ENCODE data around the gene JAK3. TPM values are rescaled to one million over a fixed set of nuclear protein-coding genes. Genes with fewer than 3 reads are reported as not detected.

JAK3 gene
- total and polyA plus RNA-seq, 2 of the 13 experiments (the other 11 are each of a cell fraction or from before 2014, with no cell fraction given), result 3.4 to 18.6 TPM

DNA sequence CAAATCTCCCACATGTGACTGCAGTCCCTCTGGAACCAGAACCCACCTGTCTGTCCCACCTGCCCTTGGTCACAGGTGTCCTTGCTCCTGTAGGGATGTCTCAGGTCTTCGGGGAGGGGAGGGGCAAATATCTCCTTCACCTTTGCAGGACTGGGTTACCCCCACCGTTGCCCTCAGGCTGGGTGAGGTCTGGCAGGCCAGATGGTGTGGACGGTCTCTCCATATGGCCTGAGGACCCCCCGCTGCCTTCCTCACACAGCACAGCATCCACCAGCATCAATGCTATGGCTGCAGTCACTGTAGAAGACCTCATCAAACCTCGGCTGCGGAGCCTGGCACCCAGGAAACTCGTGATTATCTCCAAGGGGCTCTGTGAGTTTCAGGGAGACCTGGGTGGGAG lies 33.9 kb upstream of the JAK3 start:
- Histone ChIP-seq H2AFZ (ENCODE audit: low read length) (no peak overlapping the region), H3K4me2 (ENCODE audit: low read depth, low read length) (no peak overlapping the region), H3K4me3 (replicated peaks in 1 of 3; ENCODE audit: insufficient read depth in 1 of 3, low read depth in 2 of 3, low read length in 3 of 3) (no peak overlapping the region), H3K27me3 (ENCODE audit: control insufficient read depth in 1 of 2, insufficient read depth in 2 of 2, low read length in 2 of 2) (peaks cover 6 to 7% of the 10 kb centered on the region in 2 experiments; a peak in 3 of 5 replicates), H4K20me1 (ENCODE audit: insufficient read depth, low read length) (no peaks in the 10 kb centered on the region), H3K9ac (ENCODE audit: insufficient read depth, low read depth, low read length) (no peak overlapping the region), H3K27ac (ENCODE audit: extremely low read length, insufficient read depth, low read length) (no peak overlapping the region), H3K36me3 (replicated peaks in 1 of 2; ENCODE audit: control insufficient read depth in 1 of 2, insufficient read depth in 2 of 2, low read length in 2 of 2) (no peaks in the 10 kb centered on the region), H3K9me3 (ENCODE audit: low read length) (no peaks in the 10 kb centered on the region), H3K4me1 (ENCODE audit: insufficient read depth, low read length) (no peaks in the 10 kb centered on the region), H3K79me2 (ENCODE audit: insufficient read depth, low read length) (no peaks in the 10 kb centered on the region)
- ChIA-PET POLR2A (no interaction called here), CTCF (ENCODE audit: low intra/inter-chr PET ratio, low total read pairs) (no interaction called here)
- intact Hi-C loops (cut with micrococcal nuclease; ENCODE audit: unreplicated experiment), result no loop called here
- WGBS (ENCODE audit: low lambda C conversion rate), result no CpG with 5 or more reads among the region's 7 CpGs
- in situ Hi-C loops (cut with HindIII; ENCODE audit: extremely low pct_ligation_motif_present, low pct_unique_long_range_greater_than_20kb), result no loop called here
- TF ChIP-seq ZNF557 (CRISPR knock-in tag; IDR thresholded peaks at IDR 0.05), result no peak
- no peak for ATAC-seq
- DNase-seq (ENCODE audit: low spot score), result no peak
- FAIRE-seq, result no peak
- BruUV-seq (replicated peaks), result no TSS peak

DNA sequence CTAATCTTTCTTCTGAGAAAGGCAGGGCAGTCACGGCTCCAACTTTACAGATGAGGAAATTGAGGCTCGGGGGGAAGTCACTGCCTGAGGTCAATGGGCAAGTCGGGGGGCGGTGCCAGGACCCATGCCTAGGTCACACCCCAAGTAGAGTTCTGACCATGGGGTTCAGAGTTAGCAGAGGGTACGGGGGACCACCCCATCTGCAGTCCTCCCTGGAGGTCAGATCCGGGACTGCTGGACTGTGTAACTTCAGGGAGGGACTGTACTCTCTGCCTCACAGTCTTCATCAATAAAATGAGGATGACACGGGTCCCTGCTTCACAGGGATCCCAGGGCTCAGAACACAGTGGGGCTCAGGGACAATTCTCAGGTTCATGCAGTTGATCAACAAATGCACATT lies 31.7 kb upstream of the JAK3 start:
- DNase-seq (ENCODE audit: low spot score), result no peak
- Histone ChIP-seq H3K79me2 (ENCODE audit: insufficient read depth, low read length) (no peaks in the 10 kb centered on the region), H2AFZ (ENCODE audit: low read length) (no peak overlapping the region), H3K27me3 (ENCODE audit: control insufficient read depth in 1 of 2, insufficient read depth in 2 of 2, low read length in 2 of 2) (peaks cover 6 to 12% of the 10 kb centered on the region in 2 experiments; a peak in 4 of 5 replicates), H3K36me3 (replicated peaks in 1 of 2; ENCODE audit: control insufficient read depth in 1 of 2, insufficient read depth in 2 of 2, low read length in 2 of 2) (no peaks in the 10 kb centered on the region), H4K20me1 (ENCODE audit: insufficient read depth, low read length) (no peaks in the 10 kb centered on the region), H3K4me2 (ENCODE audit: low read depth, low read length) (no peak overlapping the region), H3K4me1 (ENCODE audit: insufficient read depth, low read length) (no peaks in the 10 kb centered on the region), H3K27ac (ENCODE audit: extremely low read length, insufficient read depth, low read length) (no peak overlapping the region), H3K4me3 (replicated peaks in 1 of 3; ENCODE audit: insufficient read depth in 1 of 3, low read depth in 2 of 3, low read length in 3 of 3) (no peak overlapping the region), H3K9ac (ENCODE audit: insufficient read depth, low read depth, low read length) (no peak overlapping the region), H3K9me3 (ENCODE audit: low read length) (no peaks in the 10 kb centered on the region)
- ChIA-PET CTCF (ENCODE audit: low intra/inter-chr PET ratio, low total read pairs) (no interaction called here), POLR2A (no interaction called here)
- no peak for FAIRE-seq
- no peak for ATAC-seq
- intact Hi-C loops (cut with micrococcal nuclease; ENCODE audit: unreplicated experiment) (no loop called here), in situ Hi-C loops (cut with HindIII; ENCODE audit: extremely low pct_ligation_motif_present, low pct_unique_long_range_greater_than_20kb) (no loop called here)
- 6% methylated on average over 6 of the region's 7 CpGs for whole genome bisulfite sequencing (ENCODE audit: low lambda C conversion rate)
- no TSS peak for BruUV-seq (replicated peaks)
- no peak for TF ChIP-seq FOXK1 (CRISPR knock-in tag; IDR thresholded peaks at IDR 0.05; ENCODE audit: borderline replicate concordance, low read depth)
- no peak for TF ChIP-seq ZNF670 (CRISPR knock-in tag; IDR thresholded peaks at IDR 0.05; ENCODE audit: borderline replicate concordance)
- TF ChIP-seq ZNF704 (CRISPR knock-in tag; IDR thresholded peaks at IDR 0.05; ENCODE audit: borderline replicate concordance), result no peak
- TF ChIP-seq HNRNPH1 (optimal IDR thresholded peaks at IDR 0.05; ENCODE audit: low read depth, low read length), result no peak
- TF ChIP-seq TCF7 (IDR thresholded peaks at IDR 0.05; ENCODE audit: low read depth), result no peak
- TF ChIP-seq ZNF460 (CRISPR knock-in tag; IDR thresholded peaks at IDR 0.05; ENCODE audit: borderline replicate concordance), result no peak
- TF ChIP-seq, protein P1, sequence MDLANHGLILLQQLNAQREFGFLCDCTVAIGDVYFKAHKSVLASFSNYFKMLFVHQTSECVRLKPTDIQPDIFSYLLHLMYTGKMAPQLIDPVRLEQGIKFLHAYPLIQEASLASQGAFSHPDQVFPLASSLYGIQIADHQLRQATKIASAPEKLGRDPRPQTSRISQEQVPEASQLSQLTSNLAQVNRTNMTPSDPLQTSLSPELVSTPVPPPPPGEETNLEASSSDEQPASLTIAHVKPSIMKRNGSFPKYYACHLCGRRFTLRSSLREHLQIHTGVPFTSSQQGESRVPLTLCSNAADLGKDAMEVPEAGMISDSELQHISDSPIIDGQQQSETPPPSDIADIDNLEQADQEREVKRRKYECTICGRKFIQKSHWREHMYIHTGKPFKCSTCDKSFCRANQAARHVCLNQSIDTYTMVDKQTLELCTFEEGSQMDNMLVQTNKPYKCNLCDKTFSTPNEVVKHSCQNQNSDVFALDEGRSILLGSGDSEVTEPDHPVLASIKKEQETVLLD (CRISPR knock-in tag; IDR thresholded peaks at IDR 0.05; ENCODE audit: low read depth), result no peak
- TF ChIP-seq MZF1 (CRISPR knock-in tag; IDR thresholded peaks at IDR 0.05; ENCODE audit: borderline replicate concordance), result no peak
- TF ChIP-seq FIP1L1 (IDR thresholded peaks at IDR 0.05; ENCODE audit: borderline replicate concordance, insufficient read depth, low read depth, low read length), result no peak
- no peak for TF ChIP-seq ZNF597 (CRISPR knock-in tag; IDR thresholded peaks at IDR 0.05)
- no peak for TF ChIP-seq MED13 (CRISPR knock-in tag; IDR thresholded peaks at IDR 0.05)
- no peak for TF ChIP-seq FOXM1 (CRISPR knock-in tag; IDR thresholded peaks at IDR 0.05)
- no peak for TF ChIP-seq HOXA7 (CRISPR knock-in tag; IDR thresholded peaks at IDR 0.05)
